Activated T-helper 1 cell treated with anti-CD3 and anti-CD28 coated beads, Interleukin-2, amount 50 U/mL, for 16 hours (primary cell): ENCODE data around the gene SDR42E2.
A peak's percentile ranks its signal among the peaks of the same experiment; 100 is the strongest.
"Not testable (repeated sequence)": the region's sequence is repeated elsewhere in the genome, so short reads cannot be mapped to it uniquely, and the experiment has no call there.

Experiments used
- DNase-seq, 2 donors: peaks; one replicate each; pipeline ENCODE4 v3.0.0-alpha.2; 2020; ENCODE audit warnings: low read depth in 1 of 2, low spot score in 1 of 2

The SDR42E2 gene

GRCh38 chr16:22161401-22161800 is 905 bp upstream of the SDR42E2 start:
- DNase-seq: no peak

- no peak for DNase-seq
These were observed 327 bp downstream of the SDR42E2 start for GRCh38 chr16:22162656-22163009.

GRCh38 chr16:22163806-22164205 is 1.5 kb downstream of the SDR42E2 start:
- DNase-seq: no peak

GRCh38 chr16:22164482-22164881 is 2.2 kb downstream of the SDR42E2 start:
- DNase-seq: no peak

DNA sequence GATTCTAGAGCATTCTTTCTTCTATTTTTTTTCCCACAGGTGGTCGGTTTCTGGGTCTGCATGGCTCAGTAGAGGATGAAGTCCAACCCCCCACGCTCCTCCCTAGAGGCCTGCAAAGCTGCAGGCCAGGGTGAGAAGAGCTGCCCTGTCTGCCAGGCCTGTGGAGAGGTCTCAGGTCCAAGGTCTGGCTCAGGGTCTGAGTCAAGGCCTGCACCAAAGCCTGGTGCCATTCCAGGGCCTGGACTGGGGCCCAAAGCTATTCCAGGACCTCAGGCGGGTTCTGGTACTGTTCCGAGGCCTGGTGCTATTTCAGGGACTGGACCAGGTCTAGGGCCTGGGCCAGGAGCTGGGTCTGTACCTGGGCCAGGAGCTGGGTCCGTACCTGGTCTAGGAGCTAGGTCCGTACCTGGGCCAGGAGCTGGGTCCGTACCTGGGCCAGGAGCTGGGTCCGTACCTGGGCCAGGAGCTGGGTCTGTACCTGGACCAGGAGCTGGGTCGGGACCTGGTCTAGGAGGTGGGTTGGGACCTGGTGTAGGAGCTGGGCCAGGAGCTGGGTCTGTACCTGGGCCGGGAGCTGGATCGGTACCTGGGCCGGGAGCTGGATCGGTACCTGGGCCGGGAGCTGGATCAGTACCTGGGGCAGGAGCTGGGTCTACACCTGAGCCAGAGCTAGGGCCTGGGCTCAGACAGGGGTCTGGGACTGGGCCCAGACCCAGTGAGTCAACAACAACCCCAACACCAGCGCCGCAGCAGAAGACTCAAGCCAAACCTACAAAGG is 3.4 kb downstream of the SDR42E2 start:
- no peak for DNase-seq

DNA sequence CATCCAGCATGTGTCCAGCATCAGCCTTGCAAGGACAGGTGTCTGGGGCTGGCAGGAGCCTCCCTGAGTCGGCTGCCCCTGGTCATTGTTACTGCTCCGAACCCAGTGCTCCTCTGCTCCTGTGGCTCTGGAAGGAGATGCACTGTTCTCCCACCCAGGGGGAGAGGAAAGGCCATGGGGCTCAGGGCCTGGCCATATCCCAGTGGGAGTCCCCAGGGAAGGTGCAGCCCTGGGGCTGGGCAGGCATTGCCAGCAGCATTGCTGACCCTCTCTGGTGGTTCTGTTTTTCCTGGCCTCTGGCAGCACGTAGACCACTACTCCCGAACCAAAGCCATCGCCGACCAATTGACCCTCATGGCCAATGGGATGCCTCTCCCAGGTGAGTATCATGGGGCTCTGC is 9.6 kb downstream of the SDR42E2 start:
- no peak for DNase-seq

- DNase-seq: not testable (repeated sequence)
These were observed 10.3 kb downstream of the SDR42E2 start for GRCh38 chr16:22172642-22173041.

- no peak for DNase-seq
These were observed 12.3 kb downstream of the SDR42E2 start for GRCh38 chr16:22174642-22175041.

GRCh38 chr16:22177968-22178930 is 15.9 kb downstream of the SDR42E2 start:
- DNase-seq: no peak

DNA sequence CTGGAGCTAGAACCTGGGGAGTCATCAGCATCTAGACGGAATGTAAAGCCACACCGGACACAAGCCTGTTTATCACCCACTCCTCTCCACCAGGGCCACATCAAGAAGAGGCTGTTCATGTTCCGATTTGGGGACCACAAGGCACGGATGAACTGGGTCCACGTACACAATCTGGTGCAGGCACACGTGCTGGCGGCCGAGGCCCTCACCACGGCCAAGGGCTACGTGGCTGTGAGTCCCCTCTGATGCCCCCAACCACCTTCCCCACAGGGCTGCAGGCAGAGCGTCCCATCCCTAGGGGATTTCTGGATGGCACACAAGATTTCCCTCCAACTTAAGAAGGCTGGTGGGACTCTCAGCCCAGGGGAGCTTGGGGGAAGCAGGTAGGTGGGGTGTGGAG is 19.1 kb downstream of the SDR42E2 start:
- no peak for DNase-seq

- no peak for DNase-seq
These were observed 19.5 kb downstream of the SDR42E2 start for GRCh38 chr16:22181843-22182242.

GRCh38 chr16:22183335-22183734 is 21.0 kb downstream of the SDR42E2 start:
- DNase-seq: no peak

DNA sequence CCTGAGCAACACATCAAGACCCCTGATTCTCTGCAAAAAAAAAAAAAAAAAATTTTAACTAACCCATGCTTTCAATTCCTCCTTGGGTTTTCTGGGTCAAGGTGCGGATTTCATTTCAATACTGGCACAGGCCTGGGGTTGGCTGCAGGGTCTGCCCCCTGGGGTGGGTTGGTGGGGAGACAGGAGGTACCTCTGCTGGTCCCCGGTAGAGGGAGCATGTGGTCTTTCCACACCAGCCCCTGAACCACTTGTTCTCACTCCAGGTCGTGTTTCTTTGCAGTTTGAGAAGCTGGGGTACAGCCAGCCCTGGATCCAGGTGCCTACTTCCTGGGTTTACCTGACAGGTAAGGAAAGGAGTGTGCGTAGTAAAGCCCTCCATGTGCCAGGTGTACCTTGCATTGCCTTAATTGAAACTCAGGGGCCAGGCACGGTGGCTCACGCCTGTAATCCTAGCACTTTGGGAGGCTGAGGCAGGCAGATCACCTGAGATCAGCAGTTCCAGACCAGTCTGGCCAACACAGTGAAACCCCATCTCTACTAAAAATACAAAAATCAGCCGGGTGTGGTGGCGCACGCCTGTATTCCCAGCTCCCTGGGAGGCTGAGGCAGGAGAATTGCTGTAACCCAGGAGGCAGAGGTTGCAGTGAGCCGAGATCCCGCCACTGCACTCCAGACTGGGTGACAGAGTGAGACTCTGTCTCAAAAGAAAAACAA is 21.8 kb downstream of the SDR42E2 start:
- DNase-seq: no peak

GRCh38 chr16:22184615-22184968 is 22.3 kb downstream of the SDR42E2 start:
- DNase-seq: no peak

- no peak for DNase-seq
These were observed 24.2 kb downstream of the SDR42E2 start for GRCh38 chr16:22186517-22186916.

DNA sequence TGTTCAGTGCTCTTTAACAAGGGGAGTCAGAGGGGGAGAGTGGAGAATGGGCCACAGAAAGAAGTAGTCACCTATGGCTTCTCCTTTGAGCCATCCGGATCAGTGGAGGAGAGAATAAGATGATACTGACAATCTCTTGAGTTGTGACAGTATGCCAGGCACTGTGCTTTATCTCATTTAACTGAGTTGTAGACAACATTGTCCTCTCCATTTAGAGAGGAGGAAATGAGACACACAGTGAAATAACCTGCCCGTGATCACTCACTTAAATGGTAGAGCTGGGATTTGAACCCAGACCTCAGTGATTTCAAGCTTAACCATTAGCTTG is 25.9 kb downstream of the SDR42E2 start:
- DNase-seq: no peak

DNA sequence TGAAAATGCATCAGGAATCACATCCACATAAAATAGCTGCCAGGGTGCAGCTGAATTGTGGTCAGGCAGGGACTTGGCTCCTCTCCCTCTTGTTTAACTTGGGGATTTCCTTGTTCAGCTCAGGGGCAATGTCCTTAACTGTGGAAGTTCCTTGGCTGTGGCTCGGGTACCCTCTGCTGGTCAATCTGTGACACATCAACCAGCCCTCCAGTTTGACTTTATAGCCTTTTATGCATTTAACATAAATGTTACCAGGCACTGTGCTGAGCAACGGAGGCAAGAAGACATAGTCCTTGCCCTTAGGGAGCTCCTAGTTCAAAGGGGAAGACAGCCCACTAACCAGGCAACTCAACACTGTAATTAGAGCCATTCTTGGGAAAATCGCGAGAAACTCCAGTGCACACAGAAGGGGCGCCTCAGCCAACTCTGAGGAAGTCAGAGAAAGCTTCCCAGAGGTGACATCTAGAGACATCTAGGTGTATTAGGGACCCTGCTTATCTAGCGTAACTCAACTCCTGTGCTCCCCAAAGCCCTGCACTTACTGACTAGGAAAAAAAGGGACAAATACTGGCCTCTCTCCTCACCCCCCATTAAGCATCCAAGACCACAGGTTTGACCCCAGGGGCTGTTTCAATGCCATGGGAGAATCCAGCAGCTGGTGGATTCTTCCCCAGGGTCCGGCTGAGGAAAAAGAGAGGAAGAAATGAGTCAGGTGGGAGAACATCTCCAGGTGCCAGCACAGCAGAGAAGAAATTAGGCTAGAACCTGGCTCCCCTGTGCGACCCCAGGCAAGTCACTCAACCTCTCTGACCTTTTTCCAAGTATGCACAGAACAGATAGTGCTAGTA is 26.5 kb downstream of the SDR42E2 start:
- peak; percentile 31 to 46 for DNase-seq

GRCh38 chr16:22189473-22190080 is 27.3 kb downstream of the SDR42E2 start:
- no peak for DNase-seq

DNA sequence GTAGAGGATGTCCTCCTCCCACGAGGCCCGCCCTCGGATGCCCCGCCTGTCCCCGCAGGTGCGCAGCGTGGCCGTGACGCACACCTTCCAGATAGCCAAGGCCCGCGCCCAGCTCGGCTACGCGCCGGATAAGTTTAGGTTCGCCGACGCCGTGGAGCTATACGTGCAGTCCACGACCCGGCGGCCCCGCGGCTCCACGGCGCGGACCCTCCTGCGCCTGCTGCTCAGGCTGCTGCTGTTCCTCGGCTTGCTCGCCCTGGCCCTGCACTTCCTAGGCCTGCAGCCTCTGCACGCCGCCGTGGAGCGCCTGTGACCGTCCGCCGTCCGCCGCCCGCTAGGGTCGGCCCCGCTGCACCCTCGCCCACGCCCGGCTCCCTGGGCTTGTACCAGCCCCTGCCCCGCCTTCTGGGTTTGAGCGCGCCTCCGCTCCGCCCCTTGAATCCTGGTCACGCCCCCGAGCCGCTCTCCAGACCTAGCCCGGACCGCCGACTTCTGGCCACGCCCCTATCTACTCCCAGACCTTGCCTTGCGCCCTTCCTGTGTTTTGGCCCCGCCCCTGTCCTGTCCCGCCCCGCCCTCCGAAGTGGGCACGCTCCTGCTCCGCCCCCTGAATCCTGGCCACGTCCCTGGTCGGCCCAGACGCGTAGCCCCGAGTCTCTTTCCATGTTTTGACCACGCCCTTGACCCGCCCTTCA is 27.9 kb downstream of the SDR42E2 start:
- peak; percentile 83 to 86 for DNase-seq
